HL-60/S4 (cell line): Measurements from ENCODE around the gene EHD1.

ENCODE experiments used
- in situ Hi-C: fragments of 300-500 bp; cut with MboI; formaldehyde crosslinking; loops from 2 replicates; pipeline ENCODE4 v1.14.3; 2022; ENCODE audit warnings: low sequenced_read_pairs

Gene EHD1

GRCh38 chr11:64875369-64876228, 2.8 kb downstream of the EHD1 start:
- in situ Hi-C loops = no loop called here

GRCh38 chr11:64874308-64875240, 3.8 kb downstream of the EHD1 start:
- in situ Hi-C loops = no loop called here

GRCh38 chr11:64872790-64873488, 5.5 kb downstream of the EHD1 start:
- in situ Hi-C loops = no loop called here

- in situ Hi-C loops = no loop called here
Measured at GRCh38 chr11:64871492-64871891, 6.9 kb downstream of the EHD1 start.

GRCh38 chr11:64870893-64871466, 7.4 kb downstream of the EHD1 start:
- in situ Hi-C loops = no loop called here

- in situ Hi-C loops = no loop called here
Measured at GRCh38 chr11:64870176-64870892, 8.1 kb downstream of the EHD1 start.

GRCh38 chr11:64869571-64870175, 8.7 kb downstream of the EHD1 start:
- in situ Hi-C loops = no loop called here

GRCh38 chr11:64868904-64869570, 9.4 kb downstream of the EHD1 start:
- in situ Hi-C loops = no loop called here

GRCh38 chr11:64867748-64868462, 10.5 kb downstream of the EHD1 start:
- in situ Hi-C loops = no loop called here

GRCh38 chr11:64866173-64866491, 12.3 kb downstream of the EHD1 start:
- in situ Hi-C loops = no loop called here

- in situ Hi-C loops = no loop called here
Measured at GRCh38 chr11:64865286-64866172, 12.9 kb downstream of the EHD1 start.

- in situ Hi-C loops = no loop called here
Measured at GRCh38 chr11:64864473-64865285, 13.7 kb downstream of the EHD1 start.

GRCh38 chr11:64864135-64864472, 14.3 kb downstream of the EHD1 start:
- in situ Hi-C loops = no loop called here

- in situ Hi-C loops = no loop called here
Measured at GRCh38 chr11:64863391-64864060, 14.9 kb downstream of the EHD1 start.

GRCh38 chr11:64862987-64863390, 15.4 kb downstream of the EHD1 start:
- in situ Hi-C loops = no loop called here

- in situ Hi-C loops = no loop called here
Measured at GRCh38 chr11:64861227-64861975, 17.0 kb downstream of the EHD1 start.
